SH-SY5Y (cell line): Measurements from ENCODE around the gene PRSS50.

Experiments
- GATA2 ChIP-seq: IDR thresholded peaks from 2 replicates; pipeline ENCODE4 v1.6.1; 2011; ENCODE audit warnings: mild to moderate bottlenecking, low read depth, low read length
- GATA3 ChIP-seq: IDR thresholded peaks from 2 replicates; pipeline ENCODE4 v1.6.1; 2011; ENCODE audit warnings: low read depth, mild to moderate bottlenecking, low read length, moderate library complexity

Gene PRSS50

GRCh38 chr3:46705751-46706552 is 11.7 kb downstream of the PRSS50 start:
- TF ChIP-seq GATA2 (no peak), GATA3 (no peak)

GRCh38 chr3:46705022-46705530 is 12.6 kb downstream of the PRSS50 start:
- no peak for TF ChIP-seq GATA3
- TF ChIP-seq GATA2 = no peak

DNA sequence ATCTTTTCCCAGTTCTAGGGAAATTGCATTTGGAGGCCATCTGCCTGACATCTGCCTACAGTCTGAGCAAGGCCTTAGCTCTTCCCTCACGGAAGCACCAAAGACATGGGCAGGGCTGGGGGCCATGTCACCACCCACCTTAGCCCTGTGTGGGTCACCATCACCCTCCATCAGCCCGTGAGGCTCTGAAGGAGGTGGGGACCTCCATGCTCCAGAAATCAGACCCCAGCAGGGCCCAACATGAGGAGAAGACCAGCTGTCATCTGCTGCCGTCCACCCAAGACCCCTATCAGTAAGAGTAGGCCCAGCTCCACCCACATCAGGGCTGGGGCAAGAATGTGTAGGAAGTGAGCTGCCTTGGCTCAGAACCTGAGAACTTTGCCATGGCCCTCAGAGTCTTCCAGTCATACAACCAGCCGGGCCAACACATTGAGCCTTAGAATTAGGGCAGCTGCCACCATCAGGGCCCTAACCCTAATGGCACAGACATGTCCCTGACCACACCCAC is 14.6 kb downstream of the PRSS50 start:
- TF ChIP-seq GATA2 (no peak), GATA3 (no peak)

DNA sequence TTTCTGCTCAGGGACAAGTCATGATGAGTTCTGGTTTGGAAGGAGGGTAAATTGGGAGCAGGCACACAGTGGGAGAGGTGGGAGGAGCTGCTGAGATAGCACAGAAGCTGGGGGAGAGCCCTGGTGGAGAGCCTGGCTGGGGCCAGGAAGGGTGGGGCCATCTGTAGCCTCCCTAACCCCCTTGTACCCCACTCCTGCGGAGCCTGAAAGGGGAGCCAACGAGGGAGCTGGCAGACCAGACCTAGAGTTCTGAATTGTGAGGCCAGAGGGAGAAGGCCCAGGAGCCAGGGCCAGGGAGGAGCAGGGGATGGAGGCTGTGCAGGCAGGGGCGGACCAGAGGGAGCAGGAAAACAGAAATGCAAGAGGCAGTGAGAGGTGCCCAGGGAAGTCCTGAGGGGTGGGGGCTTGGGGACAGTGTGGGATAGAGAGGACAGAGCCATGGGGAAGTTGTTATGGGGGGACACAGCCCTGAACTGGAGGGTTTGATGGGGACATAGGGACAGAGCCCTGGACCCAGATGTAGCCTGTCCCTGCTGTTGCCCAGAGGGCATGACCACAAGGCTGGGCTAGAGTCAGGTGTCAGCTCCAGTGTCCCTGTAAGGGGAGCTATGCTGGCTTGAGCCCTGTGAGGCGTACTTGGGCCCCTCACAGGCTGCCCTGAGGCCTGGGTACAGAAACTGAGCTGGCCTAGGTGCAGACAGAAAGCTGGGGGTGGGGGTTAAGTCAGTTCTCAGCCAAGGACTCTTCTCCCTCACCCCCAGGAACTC is 15.2 kb downstream of the PRSS50 start:
- no peak for TF ChIP-seq GATA3
- TF ChIP-seq GATA2 = no peak

- TF ChIP-seq GATA3 (no peak), GATA2 (no peak)
These were observed 16.3 kb downstream of the PRSS50 start, which contains the start of gene TMIE for GRCh38 chr3:46701181-46701939. TSS of gene TMIE (plus strand) at chr3:46701392. CDS start at chr3:46701488, 96 bp downstream.

- no peak for TF ChIP-seq GATA3
- TF ChIP-seq GATA2 = peak; percentile 40; the same call in 1 of the 2 replicates
These were observed 16.9 kb downstream of the PRSS50 start for GRCh38 chr3:46700772-46701171.

DNA sequence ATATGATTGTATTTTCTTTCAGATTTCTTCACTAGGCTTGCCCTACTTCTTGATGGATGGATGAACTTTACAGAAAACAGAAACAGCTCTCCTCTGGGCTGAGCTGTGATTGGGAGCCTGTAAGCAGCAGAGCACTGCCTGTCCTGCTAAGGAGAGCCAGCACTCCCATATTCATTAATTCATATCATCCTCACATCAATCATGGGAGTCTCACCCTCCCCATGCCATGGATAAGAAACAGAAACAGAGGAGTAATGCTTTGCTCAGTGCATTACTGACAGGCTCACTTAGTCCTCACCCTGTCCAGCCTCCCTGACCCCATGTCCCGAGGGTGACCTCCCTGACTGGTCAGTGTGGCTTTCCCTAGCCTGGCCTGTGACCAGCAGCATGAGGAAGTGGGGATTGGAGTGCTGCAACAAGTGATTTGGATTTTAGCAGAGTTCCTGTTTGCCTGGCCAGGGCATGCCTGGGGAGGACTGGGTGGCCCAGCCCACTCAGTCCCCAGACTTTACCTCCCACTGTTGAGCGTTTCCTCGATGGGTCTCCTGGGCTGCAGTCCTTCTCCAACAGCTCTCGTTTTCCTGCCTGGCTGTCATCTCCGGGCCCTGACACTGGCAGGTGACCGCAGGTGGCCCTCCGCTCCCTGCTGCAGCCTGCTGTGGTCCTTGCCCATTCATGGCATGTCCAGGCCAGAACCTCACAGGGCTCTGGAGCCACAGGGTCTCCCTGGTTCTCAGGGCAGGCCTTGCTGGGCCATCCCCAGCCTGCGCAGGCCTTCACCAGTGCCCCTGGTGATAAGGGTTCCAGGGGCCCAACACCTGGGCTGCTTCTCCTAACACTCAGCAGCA is 17.8 kb downstream of the PRSS50 start:
- TF ChIP-seq GATA3 = no peak
- TF ChIP-seq GATA2 = no peak

- TF ChIP-seq GATA2 = no peak
- no peak for TF ChIP-seq GATA3
These were observed 21.4 kb downstream of the PRSS50 start for GRCh38 chr3:46695962-46696894.

- TF ChIP-seq GATA2 (no peak), GATA3 (no peak)
These were observed 22.3 kb downstream of the PRSS50 start for GRCh38 chr3:46695177-46695961.

DNA sequence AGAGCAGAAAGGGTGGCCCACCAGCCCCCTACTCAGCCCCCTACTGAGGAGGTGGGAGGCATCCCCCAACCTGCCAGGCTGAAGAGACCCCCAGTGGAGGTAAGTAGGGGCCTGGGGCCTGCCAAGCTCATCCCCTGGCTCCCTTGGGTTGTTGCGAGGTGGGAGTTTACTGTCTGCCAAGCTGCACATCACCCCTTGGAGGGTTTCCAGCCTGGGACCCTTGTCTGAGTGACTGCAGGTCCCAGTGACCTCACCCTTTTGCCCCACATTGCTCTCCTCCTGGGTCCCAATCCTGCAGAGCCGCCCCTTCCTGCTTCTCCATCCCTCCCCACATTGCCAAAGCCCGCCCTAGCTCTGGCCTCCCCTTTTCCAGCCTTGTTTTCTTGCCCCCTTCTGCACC is 23.1 kb downstream of the PRSS50 start:
- TF ChIP-seq GATA2 (no peak), GATA3 (no peak)

DNA sequence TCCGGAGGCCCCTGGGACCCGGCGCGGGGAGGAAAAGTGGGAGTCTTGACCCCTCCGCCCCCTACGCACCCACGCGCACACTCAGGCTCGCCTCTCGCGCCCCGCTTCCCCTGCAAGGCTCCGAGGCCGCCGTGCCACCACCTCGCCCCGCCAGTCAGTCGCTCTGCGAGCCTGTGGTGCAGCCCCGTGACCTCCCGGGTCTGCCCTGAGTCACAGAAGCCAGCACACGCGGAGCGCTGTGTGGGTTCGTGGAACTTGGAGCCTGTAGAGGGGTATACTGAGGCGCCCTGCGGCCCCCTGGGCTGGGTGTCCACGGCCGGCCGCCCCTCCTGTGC is 23.8 kb downstream of the PRSS50 start:
- TF ChIP-seq GATA3 (no peak), GATA2 (no peak)
